Right atrium auricular region (tissue), 2 donors: ENCODE data around the gene RPUSD4. TPM values are rescaled to one million over a fixed set of nuclear protein-coding genes. Genes with fewer than 3 reads are reported as not detected.
A peak's percentile ranks its signal among the peaks of the same experiment; 100 is the strongest.

ENCODE experiments used
- DNase-seq: peaks from one replicate; pipeline ENCODE4 v3.0.0-alpha.2; 2019; ENCODE audit warnings: low spot score
- H3K27ac ChIP-seq, 2 donors: fragments of 200-600 bp; sonication (generic); 1 replicate in 1 of 2; 2 replicates in 1 of 2; pipeline ENCODE4 v1.5.1; 2016 to 2019
- H3K27me3 ChIP-seq, 2 donors: fragments of 200-600 bp; sonication (generic); one replicate each; pipeline versions ENCODE4 v1.5.1 to v1.6.0; 2017 to 2019
- H3K36me3 ChIP-seq: fragments of 200-600 bp; sonication (generic); one replicate; pipeline ENCODE4 v1.5.1; 2016
- H3K4me1 ChIP-seq, 2 donors: fragments of 200-600 bp; sonication (generic); one replicate each; pipeline versions ENCODE4 v1.5.1 to v1.6.0; 2017 to 2019
- H3K4me3 ChIP-seq, 2 donors: fragments of 200-600 bp; sonication (generic); 1 replicate in 1 of 2; 2 replicates in 1 of 2; pipeline ENCODE4 v1.5.1; 2017 to 2019; ENCODE audit warnings: mild to moderate bottlenecking in 1 of 2, moderate library complexity in 1 of 2
- H3K9me3 ChIP-seq, 2 donors: fragments of 200-600 bp; sonication (generic); one replicate each; pipeline ENCODE4 v1.5.1; 2019
- total RNA-seq, 2 donors: library from RNA; depleted of rRNA; stranded (reverse); fragments of >200 nt; gene quantifications; one replicate each; pipeline ENCODE4 v1.1.0, GENCODE V29; 2016
- TF ChIP-seq, protein P1 (sequence below), 2 donors: fragments of 200-600 bp; sonication (generic); IDR thresholded peaks; one replicate each; pipeline ENCODE4 v1.5.1; 2019; ENCODE audit warnings: antibody characterized with exemption in 2 of 2

Gene RPUSD4
- total RNA-seq, 2 donors from 2014 or later: 13.3 to 14.3 TPM

DNA sequence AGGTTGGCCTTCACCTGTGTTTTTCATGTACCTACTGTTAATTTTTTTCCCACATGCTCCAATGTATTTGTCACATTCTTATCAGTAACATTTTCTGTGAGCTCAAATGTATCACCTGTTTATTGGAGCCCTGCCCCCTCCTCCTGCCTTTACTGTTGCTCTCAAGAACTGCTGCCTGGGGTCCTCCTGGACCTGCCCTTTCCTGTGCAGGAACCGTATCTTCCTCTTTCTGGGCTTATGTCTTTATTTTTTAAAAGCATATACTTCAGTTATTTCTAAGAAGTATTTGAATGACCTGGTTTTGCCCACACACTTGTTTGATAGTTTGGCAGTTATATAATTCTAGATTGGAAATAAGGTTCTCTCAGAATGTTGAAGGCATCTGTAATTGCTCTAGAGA is 6.0 kb upstream of the RPUSD4 start:
- DNase-seq: no peak
- no peaks in the 10 kb centered on the region for H3K9me3 ChIP-seq
- H3K4me3 ChIP-seq: no peak overlapping the region
- peaks cover 0 to 10% of the 10 kb centered on the region in 2 donors for H3K4me1 ChIP-seq
- H3K27ac ChIP-seq: no peak overlapping the region
- no peaks in the 10 kb centered on the region for H3K36me3 ChIP-seq
- TF ChIP-seq, protein P1, sequence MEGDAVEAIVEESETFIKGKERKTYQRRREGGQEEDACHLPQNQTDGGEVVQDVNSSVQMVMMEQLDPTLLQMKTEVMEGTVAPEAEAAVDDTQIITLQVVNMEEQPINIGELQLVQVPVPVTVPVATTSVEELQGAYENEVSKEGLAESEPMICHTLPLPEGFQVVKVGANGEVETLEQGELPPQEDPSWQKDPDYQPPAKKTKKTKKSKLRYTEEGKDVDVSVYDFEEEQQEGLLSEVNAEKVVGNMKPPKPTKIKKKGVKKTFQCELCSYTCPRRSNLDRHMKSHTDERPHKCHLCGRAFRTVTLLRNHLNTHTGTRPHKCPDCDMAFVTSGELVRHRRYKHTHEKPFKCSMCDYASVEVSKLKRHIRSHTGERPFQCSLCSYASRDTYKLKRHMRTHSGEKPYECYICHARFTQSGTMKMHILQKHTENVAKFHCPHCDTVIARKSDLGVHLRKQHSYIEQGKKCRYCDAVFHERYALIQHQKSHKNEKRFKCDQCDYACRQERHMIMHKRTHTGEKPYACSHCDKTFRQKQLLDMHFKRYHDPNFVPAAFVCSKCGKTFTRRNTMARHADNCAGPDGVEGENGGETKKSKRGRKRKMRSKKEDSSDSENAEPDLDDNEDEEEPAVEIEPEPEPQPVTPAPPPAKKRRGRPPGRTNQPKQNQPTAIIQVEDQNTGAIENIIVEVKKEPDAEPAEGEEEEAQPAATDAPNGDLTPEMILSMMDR (IDR thresholded peaks at IDR 0.05): no peak
- no peaks in the 10 kb centered on the region for H3K27me3 ChIP-seq

DNA sequence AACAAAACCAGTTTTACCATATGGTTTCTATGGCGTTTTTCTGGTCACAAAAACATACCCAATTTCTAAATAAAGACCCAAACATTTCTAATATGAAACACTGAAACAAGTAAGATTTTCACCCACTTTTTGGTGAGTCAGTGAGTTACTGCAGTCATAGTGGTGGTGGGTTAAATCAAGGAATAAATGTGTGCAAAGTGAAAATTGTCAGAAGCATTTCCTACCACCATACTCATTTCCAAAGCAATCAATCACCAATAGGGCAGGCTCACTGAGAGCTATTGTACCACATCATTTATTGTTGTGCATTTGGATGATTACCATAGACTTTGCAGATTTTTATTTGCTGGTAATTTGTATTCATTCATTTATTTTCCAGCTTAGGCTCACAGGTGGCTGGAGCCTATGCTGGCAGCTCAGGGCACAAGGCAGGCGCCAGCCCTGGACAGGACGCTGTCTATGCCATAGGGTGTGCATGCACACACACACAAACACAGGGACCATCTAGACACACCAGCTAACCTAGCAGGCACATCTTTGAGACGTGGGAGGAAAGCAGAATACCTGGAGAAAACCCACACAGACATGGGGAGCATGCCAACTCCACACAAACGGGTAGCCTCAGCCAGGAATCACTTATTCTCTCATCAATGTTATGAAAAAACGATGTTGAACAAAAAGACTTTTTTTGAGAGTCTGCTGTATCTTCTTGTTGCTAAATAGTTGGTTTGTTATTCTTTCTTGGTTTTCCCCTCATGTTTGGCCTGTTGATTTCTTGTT is 5.3 kb upstream of the RPUSD4 start:
- peaks cover 0 to 14% of the 10 kb centered on the region in 2 donors for H3K4me1 ChIP-seq
- no peaks in the 10 kb centered on the region for H3K27me3 ChIP-seq
- H3K36me3 ChIP-seq: no peaks in the 10 kb centered on the region
- H3K9me3 ChIP-seq: no peaks in the 10 kb centered on the region
- H3K27ac ChIP-seq: no peak overlapping the region
- DNase-seq: no peak
- TF ChIP-seq, protein P1 (IDR thresholded peaks at IDR 0.05): no peak
- no peak overlapping the region for H3K4me3 ChIP-seq

DNA sequence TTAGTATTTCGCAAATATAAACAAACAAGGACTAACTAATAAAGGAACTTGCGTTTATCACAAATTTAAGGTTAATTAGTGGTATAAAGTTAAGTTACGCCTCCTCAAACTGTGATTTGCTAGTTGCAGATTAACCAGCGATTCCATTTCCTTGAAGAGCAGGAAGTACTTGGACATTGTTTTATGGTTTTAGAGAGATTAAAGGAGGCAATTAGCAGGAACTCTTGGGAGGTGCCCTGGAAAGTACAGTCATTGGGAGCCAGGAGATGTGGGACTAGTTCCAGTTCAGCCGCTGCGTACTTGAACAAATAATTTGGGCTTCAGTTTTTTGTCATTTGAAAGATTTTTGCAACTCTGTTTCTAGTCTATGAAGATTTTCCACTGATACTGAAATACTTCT is 3.4 kb upstream of the RPUSD4 start:
- Histone ChIP-seq H3K4me3 (no peak overlapping the region), H3K36me3 (no peaks in the 10 kb centered on the region), H3K4me1 (peaks cover 0 to 19% of the 10 kb centered on the region in 2 donors), H3K27me3 (no peaks in the 10 kb centered on the region), H3K27ac (no peak overlapping the region), H3K9me3 (no peaks in the 10 kb centered on the region)
- TF ChIP-seq, protein P1 (IDR thresholded peaks at IDR 0.05): no peak
- no peak for DNase-seq

DNA sequence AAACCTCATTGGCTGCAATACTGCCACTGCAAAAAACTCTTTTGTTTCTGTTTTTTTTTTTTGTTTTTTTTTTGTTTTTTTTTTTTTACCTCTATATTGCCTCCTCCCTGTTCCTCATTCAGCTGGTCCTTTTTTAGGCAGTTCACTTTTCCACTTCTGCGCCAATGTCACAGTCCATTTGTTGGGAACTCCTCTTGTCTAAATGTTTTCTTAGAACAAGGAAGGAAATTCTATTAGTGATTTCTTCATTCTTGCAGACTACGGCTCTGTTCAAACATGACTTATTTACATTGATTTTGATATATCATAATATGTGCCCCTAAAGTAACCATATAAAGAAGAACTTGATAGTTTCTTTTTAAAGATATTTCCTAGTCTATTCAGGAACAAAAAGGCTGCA is 3.0 kb upstream of the RPUSD4 start:
- TF ChIP-seq, protein P1 (IDR thresholded peaks at IDR 0.05): no peak
- Histone ChIP-seq H3K36me3 (peaks cover 2% of the 10 kb centered on the region), H3K27me3 (no peaks in the 10 kb centered on the region), H3K4me1 (peaks cover 0 to 19% of the 10 kb centered on the region in 2 donors), H3K4me3 (no peak overlapping the region), H3K27ac (no peak overlapping the region), H3K9me3 (no peaks in the 10 kb centered on the region)
- DNase-seq: no peak

DNA sequence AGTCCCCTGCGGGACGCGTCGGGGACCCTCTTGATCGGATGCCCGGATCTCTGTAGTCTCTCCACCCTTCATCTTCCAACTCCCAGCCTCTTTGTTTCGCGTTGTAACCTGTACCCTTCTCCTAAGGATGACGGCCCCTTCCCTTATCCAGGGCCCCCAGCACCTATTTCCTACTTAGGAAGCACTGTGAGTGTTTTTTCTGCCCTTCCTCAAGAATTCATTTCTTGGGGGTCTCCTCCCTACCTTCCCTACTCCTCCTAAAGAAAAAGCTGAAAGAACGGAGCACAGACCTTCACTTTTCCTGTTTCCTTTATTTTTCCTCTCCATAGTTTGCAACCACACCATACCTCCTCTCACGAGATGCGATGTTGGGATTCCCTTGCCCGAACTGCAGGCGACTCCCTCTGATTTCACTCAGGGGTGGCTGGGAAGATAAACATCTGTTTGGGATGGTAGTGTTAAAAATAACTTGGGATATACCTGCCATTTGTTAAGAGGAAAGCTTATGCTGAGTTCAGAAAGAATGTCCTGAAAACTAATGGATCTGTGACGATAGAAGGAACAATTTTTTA is 725 bp upstream of the RPUSD4 start:
- DNase-seq: no peak
- TF ChIP-seq, protein P1 (IDR thresholded peaks at IDR 0.05): no peak
- H3K27me3 ChIP-seq: no peaks in the 10 kb centered on the region
- H3K36me3 ChIP-seq: peaks cover 11% of the 10 kb centered on the region
- peak overlapping the region; percentile 63 to 65 for H3K4me3 ChIP-seq
- peak overlapping the region; percentile 46 to 79 for H3K27ac ChIP-seq
- peaks cover 0 to 19% of the 10 kb centered on the region in 2 donors for H3K4me1 ChIP-seq
- no peaks in the 10 kb centered on the region for H3K9me3 ChIP-seq
